HG03558 (cell line): ENCODE measurements around the gene ARHGEF33.

Source experiments
- ATAC-seq: cut with Tn5 transposase; IDR thresholded peaks from one replicate; pipeline ENCODE4 v1.9.1; 2021; ENCODE audit warnings: moderate number of reproducible peaks; ENCODE audit not compliant: unreplicated experiment; ENCODE audit errors: extremely low read depth

ARHGEF33 gene

DNA sequence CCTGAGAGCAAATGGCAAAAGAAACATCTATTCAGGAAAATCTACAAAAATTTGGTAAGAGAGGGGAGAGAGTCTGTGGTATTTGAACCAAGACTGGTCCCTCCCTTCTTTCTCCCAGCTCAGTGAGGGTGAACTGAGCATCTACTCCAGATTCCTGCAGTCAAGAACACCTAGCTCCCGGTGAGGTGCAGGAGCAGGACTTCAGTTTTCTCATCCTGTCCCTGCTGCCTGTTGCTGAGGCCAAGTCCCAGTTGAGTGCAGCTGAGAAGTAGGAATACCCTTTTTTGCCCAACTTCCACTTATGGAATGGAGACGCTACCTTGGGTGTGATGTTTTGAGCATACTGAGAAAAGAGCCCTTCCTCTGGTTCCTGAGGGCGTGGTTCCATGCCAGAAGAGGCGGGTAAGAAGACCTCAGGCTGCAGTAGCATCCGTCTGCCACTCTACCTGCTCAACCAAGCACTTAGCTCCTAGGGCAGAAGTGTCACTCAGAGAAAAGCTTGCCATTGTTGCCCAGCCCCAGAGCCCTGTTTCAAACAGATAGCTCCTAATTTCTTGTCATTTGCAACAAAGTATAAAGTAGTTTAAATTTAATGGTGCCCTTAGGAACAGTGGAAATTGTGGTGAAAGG, 118.3 kb downstream of the ARHGEF33 start:
- no peak for ATAC-seq

DNA sequence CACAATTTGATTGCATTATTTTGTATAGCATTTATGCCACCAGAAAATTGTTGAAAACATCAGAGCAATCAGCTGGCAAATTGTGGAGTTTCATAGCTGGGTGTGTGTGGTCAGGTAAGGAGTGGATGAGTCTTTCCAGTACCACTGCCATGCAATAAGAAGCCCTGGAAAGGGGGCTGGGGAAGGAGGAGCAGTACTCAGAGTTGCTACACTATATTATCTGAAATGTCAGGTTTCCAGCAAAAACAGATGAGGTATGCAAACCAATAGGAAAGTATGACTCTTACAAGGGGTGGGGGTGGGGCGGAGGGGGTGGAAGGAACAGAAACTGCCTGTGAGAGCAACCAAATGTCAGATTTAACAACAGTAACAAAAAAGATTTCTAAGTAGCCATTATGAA, 119.0 kb downstream of the ARHGEF33 start:
- no peak for ATAC-seq

DNA sequence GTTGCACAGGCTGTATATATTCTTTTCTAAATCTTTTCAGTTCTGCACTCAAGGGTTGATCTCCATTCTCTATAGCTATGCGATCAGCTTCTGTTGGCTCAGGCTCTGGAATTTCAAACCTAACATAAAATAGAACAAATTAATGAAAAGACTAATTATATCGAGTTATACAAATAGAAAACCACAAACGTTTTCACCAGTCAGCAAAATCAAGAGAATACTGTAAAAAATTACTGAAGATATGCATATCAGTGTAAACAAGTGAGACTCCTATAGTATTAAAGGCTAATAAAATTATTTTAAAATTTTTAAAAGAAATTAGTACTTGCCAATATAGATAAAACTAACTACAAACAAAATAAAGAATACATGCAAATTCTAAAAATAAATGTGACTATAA, 124.2 kb downstream of the ARHGEF33 start:
- ATAC-seq: no peak

DNA sequence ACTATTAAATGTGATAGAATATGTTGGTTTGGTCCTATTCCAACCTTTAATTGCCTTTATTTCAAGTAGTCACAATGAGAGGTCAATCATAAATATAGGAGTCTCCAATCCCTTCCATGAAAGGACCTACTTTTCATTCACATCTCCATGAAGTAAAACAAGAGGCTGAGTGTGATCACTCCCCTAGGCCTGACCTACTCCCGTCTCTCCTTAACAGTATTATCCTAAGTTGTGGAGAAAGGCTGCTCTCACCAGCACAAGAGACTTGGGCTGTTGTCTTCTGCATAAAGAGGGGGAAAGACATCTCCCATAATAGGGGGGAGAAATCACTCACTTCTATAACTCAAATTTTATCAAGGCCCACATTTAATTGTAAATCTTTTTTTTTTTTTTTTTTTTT, 125.7 kb downstream of the ARHGEF33 start:
- ATAC-seq: no peak

DNA sequence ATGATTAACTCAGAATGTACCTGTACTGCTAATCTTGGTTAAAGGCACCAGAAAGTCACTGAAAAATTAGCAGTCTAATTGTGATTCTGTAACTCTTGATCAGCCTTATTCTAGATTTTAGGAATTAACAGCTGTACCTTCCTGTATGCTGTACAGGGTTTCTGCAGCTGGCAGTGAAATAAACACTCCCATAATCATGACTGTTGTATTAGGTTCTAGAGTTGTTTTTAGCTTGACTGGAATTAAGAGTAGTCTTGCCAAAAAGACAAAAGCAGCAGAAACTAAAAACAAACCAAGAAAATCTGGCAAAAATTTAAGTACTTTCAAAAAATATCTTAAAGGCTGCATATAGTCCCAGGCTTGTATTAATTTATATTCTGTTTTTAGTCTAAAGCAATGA, 127.7 kb downstream of the ARHGEF33 start:
- ATAC-seq: no peak

DNA sequence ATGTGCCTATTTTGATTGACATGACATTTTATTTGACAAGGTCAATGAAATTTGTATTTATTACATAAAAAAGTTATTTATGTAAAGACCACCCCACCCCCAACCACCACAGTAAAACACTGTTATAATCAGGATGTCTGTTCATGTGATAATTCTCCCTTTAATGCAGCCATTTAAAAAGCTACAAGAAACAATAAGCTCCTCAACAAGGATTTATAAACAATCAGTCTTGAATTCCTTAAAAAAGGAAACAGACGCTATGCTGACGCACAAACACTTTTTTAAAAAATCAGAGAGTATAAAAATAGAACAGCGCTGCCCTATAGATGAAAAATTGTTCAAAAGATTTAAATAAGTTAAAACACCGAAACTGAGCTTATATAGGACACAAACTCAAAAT, 129.0 kb downstream of the ARHGEF33 start:
- no peak for ATAC-seq

DNA sequence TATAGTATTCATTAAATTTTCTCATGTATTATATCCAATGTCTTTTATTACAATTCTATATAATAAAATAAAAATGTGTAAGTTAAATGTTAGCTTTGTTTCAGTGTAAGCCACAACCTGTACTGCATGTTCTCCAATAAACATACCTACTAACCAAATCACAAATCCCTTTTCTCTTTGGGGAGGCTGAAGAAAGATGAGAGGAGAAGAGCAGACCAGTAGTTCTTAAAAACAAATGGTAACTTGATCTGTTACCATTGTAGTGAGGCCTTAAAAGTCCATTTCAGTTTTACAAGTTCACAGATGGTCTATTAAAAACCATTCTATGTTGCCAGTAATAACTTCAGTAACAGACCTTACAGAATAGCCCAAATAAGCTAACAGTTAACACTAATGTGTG, 130.7 kb downstream of the ARHGEF33 start:
- no peak for ATAC-seq

DNA sequence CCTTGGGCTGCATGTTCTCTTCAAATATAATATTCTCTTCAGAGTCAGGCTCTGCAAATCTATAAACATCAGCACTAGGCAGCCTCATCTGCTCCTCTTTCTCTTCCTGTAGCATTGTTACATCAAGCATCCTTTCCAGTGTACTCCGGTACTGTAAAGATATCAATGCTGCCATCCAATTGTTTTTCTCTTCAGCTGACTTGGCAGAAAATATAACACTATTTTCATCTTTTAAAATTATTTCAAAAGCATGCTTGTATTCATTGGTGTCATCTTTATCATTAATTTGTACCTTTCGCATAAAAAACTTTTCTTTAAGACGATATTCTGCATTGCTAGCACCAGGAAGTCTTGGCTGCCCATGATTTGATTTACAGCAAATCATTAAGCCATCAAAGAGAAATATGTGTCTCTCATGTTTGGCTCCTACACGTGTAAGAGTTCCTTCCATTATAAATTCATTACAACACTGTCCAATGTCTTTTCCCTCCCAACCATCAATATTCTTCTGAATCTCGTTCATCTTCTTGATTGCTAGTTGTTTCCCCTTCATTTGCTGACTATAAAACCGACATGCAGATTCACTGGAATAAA, 133.1 kb downstream of the ARHGEF33 start:
- no peak for ATAC-seq

DNA sequence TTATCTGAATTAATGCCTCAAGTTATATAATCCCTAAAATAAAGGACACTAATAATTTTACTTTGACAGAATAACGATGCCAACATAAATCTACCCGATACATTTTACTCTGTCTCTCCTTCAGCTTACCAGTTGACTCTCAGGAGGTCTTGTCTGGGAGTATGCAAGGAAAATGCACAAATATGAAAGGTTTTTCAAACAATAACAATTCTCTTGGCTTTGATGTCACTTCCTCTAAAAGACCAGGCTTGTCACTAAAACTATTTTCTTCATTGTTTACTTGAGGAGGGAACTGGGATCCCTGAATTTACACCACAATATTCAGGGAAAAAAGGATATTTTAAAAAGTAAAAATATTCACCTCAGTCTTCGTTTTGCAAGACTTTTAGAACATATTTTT, 134.0 kb downstream of the ARHGEF33 start:
- no peak for ATAC-seq

DNA sequence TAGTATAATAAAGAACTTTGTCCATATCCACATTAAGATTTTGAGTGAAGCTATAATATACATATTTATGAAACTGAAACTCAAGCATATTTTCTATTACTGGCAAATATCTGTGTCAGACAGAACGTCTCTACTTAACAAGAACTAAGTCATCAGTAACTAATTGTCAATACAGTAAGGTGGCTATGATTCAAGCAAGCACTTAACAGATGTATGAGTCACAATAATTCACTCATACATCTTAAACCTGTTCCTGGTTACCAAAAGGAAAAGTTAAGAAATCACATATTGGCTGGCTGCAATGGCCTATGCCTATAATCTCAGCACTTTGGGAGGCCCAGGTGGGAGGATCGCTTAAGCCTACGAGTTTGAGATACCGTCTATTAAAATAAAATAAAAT, 135.2 kb downstream of the ARHGEF33 start:
- no peak for ATAC-seq
